ENCODE measurements around the gene ISCA2.

Gene ISCA2

DNA sequence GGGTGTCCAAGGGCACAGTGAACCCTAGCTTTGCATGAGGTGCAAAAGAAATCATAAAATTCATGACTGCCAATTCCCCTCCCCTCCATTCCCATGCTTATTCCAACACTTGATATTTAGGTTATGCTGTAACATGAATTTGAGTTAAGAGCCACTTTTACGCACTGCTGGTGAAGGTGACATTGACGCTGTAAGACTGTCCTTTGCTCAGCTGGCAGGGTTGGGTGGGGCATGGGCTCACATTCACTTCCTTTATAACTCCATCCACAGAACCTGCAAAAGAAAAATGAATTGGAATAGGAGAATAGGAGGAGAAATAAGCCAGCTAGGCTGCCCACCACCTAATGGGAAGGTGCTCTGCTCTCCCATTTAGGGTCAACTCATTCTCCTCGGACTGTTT is 7.4 kb upstream of the ISCA2 start:
- no peak for DNase-seq

DNA sequence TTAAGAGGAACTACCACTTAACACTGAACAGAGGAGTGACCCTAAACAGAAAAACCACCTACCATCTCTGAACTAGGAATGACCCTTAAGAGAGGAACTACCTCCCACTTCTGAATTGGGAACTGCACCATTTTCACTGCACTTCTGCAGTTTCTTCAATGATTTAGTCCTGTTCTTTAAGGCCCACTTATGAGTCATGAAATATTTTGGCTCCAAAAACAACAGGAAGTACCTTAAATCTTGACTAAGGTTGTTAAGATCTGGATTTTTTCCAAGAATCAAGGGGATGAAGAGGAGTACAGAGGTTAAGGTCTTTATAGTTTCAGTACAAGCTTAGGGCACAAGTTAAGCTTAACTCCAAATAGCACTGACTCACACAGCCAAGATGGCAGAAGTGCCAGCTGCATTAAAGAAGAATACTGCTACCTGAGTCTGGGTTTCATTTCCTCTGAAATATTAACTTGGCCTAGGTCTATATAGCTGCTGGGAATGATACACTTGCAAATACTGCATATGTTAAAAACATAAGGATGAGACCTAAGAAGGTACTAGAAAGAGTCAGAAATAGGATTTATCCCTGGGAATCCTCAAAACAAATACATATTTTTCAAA is 4.7 kb upstream of the ISCA2 start:
- no peak for DNase-seq

DNA sequence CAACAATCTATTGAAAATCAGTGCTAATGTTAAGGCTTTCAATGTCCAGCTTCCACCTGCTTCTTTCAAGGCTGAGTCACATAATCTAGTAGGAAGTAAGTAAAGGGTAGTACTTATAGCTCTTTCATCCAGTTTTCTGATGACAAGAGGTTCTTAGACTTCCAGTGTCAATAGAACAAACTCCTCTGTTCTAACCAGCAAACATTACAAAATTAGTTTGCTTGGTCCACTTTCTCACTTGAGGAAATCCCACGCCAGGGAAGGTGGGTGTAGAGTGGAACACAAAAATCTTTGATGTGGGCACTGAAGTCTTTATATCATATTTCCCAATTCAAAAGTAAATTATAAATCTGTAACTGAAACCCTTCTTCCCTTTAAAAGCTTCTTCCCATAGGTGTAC is 3.1 kb upstream of the ISCA2 start:
- no peak for DNase-seq

DNA sequence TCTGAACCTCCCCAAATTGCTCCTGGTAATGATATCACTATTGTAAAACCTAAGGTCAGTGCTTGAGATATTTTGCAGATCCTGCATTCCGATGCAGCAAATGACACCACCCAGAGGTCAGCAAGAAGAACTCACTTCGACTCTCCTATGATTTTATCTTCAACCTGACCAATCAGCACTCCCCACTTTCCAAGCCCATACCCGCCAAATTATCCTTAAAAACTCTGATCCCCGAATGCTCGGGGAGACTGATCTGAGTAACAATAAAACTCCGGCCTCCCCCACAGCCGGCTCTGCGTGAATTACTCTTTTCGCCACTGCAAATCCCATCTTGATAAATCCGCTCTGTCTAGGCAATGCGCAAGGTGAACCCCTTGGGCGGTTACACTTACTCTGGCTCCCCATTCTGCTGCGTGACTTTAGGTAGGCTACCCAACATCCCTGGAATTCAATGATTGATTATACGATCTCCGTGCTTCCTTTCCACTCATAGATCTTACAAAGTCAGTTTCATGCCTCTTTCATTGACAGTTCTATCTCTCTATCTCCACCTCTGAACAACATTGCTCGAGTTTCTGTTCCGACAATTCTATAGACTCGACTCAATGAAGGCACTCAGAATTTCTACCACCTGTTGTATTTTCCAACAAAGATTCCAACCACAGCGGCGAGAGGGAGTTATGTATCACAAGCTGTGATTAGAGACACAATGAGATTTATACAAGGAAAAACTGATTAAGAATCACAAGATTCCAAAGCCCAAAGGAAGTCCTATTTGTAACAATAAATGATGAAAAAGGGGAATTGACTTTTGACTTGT is 1.4 kb upstream of the ISCA2 start:
- no peak for DNase-seq

DNA sequence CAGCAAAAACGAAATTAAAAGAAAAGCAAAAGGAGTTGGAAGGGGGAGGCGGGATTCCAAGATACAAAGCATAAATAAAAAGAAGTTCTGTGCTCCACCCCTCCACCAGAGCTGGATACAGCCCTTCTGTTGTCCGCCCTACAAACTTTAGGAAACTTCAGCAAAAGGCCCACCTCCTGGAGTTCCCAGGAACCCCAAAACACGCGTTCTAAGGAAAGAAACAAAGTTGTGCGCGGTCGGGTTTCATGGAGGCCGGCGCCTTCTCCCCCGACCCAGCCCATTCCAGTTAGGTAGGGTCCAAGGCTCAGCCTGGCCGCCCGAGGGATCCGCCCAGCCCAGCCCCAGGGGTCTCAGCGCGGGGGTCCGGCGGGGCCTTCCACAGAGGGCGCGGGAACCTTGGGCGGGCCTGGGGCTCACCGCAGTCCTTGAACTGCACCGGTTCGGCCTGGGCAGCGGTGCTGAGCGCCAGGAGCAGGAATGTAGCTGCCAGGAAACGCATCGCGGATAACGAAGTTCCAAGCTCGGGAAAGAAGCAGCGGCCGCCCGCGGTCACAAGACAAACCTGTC is 706 bp upstream of the ISCA2 start, which contains the start of gene NPC2:
NPC2 (minus strand) TSS at position 530 of the 567 bp plus-strand sequence; CDS start at position 499, 31 bp downstream.
- no peak for DNase-seq

DNA sequence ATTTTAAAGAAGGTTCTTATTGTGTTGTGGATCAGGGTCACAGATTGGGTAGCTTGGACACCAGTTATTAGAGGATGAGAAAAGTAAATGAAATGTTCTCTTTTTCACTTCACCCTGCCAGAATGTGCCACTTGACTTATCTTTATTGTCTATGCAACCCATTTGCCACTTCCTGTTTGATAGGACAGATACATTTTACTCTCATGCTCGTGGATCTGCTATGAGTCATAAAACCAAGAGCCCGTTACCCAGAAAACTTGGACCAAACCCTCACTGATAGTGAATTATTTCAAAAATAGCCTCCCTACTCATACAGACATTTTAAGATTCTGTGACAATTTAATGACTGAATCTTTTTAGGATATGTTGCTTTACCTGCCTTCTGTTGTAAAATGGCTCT is 1.8 kb downstream of the ISCA2 start:
- DNase-seq: no peak

DNA sequence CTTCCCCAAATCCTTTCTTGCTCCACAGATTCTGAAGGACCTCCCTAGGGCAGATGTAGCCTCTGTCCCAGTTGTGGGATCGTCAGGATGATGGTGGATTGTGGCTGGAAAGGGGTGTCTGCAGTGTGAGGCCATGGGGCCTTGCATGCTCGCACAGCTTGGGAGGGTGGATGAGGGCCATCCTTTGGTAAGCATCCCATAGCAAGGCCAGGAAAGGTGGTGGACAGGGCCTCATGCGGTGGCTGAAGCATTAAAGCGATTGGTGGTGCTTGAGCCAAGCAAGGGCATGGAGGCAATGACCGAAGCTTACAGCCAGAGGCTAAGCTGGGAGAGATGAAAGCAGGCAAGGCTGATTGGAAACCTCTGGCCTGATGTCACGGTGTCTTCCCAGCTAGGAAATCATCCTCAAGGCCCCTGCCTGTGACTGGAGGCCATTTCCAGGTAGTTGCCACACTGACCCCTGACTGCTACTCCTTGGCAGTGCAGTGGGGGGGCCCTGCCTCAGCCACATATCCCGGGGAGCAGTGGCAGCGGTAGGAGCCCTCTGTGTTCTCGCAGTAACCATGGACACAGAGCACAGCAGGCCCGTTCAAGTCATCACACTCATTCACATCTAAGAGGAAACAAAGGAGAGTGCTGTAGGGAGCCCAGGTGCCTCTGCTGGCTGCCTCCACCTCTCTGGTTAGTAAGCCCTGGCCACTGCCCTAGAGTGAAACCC is 7.0 kb downstream of the ISCA2 start:
- no peak for DNase-seq

DNA sequence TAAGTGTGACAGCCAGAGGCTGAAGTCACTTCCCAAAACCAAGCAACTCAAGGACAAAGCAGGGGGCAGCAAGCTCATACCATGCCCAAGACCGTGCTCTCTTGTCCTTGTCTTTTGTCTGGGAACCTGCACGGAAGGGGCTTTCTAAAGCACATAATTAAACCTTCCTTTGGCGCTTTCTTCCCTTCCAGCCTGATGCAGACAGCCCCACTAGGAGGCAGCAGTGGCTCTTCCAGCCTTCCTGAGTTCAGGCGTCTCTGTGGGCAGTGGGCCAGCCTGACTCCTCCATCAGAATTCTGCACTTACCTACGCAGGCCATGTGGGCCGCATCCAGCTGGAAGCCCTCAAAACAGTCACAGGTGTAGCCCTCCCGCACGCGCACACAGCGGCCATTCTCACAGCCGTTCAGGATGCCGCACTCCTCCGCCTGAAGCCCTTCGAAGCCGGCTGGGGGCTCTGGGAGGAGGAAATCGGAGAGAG is 7.6 kb downstream of the ISCA2 start:
- DNase-seq: no peak

DNA sequence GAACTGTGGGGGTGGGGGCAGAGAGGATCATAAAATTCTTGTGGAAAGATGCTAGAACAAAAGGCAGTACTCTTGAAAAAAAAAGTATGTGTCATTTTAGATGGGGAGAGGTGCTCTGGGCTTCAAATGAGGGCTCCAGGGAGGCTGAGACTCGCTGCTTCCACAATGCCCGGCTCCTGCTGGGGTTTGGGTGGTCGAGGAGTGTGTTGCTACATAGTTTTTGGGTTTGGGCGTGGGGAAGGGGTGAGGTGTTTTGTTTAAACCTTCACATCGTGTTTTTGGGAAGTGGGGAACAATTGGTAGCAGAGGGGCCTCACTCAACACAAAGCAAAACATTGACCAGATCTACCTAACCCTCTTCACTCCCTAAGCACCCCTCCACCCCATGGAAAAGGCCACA is 8.1 kb downstream of the ISCA2 start:
- no peak for DNase-seq

DNA sequence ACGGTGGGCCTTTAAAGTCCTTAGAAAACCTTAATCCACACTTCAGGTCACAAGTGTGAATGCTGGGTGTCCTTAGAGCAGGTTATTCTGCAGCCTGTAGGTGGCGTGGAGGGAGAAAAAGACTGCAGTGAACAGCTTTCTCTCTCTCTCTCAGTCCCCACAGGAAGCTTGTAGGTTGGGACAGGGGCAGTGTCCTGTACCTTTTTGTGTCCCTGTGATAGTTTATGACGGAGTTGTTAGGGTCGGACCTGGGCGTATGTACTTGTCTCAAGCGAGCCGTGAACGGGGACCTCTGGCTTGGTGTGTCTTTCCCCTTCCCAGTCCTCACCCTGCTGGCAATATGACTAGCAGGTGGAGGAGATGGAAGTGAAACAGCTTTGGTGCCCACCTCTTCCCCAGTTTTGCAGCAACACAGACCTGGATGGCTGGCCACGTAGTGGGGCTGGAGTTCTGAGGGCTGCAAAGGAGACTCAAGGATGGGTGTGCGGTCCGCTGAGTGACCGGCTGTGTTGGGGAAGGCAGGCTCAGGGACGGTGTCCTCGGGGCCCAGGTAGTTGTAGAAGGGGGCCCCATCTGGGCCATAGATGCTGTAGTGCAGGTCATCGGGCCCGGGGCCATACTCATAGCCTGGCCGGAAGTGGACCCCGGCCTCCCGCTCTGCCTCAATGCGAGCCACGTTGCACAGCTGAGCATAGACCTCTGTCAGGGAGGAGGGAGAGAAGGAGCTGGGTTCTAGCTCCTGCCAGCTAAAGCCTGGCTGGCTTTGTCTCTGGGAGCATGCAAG is 8.9 kb downstream of the ISCA2 start:
- no peak for DNase-seq

DNA sequence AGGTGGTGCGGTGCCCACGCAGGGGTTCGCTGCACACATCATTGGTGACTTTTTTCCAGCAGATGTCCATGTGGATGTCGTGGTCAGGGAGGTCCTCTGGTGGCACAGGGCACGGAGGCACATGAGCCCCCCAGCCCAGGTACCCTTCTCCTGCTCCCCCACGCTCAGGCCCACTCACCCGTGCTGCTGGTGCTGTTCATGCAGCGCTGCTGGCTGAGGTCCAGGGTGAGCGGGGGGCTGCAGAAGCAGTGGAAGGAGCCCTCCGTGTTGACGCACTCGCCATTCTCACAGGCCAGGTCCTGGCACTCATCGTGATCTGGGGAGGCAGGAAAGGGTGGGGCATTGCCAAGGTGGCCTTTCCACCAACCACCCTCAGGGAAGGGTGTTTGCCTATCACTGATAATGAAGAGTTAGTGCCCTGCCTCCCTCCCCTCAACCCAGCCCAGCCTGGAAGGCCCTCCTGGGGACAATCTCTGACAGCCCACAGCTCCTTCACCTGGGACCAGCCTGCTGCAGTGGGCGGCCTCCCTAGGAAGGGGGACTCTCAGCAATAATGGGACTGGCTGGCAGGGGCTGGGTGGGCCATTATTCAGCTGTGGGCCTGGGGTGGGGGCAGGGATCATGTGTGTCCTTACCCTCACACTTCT is 9.8 kb downstream of the ISCA2 start:
- DNase-seq: no peak

DNA sequence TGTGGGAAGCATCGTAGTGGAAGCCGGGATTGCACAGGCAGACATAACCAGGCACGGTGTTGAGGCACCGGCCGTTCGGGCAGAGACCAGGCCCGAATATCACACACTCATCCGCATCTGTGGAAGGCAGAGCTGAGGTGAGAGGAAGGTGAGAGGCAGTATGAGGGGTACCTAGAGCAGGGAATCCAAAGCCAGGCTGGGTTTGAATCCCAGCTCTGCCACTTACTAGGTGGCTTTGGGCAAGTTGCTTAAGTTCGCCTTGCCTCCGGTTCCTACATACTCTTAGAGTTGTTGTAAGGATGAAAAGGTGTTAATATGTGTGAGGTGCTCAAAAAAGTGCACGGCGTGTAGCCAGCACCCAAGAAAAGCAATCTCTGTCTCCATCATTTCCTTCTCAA is 10.4 kb downstream of the ISCA2 start:
- DNase-seq: no peak

DNA sequence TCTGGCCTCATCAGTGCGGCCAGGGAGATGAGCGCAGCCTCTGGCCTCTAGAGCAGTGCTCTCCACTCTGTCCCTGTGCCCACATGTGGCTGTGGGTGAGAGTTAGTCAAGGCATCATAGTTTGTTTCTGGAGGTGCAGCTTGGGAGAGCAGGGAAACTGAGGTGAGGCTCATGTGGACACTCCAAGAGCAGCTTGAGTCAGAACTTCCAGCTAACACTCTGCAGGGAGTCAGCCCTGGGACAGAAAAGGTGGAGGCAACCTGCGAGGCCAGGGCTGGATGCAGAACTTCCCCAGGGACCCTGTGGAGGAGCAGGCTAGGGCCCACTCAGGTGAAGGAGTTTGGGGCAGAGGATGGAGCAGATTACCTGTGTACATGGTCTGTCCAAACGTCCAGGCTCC is 10.8 kb downstream of the ISCA2 start:
- DNase-seq: no peak

DNA sequence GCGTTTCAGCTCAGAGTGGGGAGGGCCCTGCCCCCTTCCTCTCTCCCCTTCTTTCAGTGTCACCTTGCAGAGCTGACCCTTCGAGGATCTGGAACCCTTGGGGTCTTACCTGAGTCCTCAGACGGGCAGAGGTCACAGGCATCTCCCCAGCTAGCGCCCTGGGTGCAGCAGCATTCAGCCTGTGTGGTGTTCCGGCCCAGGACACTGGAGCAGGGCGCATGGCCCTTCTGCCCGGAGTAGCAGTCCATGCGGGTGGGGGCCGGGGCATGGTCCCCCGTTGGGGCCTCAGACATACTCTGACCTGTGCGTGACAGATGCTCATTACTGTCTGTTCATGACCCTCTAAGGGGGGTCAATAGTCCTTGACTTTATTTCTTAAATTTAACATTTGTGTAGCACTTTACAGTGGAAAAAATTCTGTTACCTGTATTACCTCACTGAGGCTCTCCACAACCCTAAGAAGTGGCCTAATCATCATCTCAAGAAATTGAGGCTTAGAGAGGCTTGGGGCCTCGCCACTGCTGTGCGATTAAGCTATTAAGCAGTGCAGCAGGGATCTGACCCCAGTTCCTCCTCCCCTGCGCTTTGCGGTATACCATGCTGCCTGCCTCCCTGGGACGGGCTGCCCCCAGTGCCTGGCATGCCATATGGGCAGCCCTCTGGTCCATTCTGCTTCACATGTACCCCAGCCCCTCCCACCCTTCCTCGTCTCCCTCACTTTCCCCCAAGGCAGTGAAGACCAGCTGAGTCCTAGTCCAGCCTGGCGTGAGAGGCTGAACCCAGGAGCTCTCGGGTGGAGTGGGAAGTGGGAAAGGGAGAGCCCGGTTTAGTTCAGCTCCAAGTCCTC is 11.5 kb downstream of the ISCA2 start:
- DNase-seq: no peak

DNA sequence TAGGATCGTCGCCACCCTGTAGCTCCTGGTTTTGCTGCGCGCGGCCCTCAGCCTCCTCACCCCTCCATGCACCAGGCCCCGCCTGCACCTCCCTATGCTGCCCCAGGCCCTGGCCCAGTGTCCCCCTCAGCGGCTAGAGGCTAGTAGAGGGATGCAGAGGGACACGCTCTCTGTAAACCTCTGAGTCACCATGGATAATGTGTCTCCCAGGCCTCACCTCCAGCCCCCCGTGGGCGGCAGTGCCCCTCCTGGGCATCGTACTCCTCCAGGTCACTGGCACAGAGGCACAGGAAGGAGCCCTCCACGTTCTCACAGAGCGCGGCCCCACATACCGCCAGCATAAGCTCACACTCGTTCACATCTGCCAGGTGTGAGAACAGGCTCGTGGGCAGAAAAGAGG is 12.3 kb downstream of the ISCA2 start:
- DNase-seq: no peak

DNA sequence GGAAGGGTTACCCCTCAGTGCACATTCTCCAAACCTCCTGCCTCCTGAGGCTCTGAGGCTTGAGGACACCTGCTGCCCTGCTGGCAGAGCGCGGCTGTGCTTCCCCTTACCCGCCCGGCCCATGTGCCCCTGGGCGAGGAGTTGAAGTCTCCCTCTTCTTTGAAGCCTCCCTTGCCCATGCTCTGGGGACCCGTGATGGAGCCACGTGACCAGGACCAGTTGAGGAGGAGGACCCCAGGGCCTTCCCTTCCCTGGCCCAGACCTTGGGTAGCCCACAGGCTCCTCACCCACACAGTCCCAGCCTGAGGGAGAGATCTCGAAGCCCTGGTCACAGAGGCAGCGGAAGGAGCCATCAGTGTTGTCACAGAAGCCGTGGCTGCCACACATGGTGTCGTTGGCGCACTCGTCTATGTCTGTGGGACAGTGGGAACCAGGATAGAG is 12.9 kb downstream of the ISCA2 start:
- DNase-seq: no peak

DNA sequence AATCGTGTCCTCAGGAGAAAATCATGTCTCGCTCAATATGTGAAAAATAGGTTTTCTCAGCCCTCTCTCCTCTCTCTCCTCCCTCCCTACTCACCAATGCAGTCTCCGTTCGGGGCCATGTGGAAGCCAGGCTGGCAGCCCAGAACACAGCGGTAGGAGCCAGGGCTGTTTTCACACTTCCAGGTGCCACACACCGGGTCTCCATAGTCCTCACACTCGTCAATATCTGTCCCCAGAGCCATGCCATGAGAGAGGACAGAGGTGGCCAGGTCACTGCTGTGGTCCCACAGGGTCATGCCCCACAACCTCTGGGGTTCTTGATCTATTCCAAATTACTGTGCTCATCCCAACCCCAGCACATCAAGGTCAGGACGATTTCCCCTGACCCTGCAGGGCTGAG is 13.5 kb downstream of the ISCA2 start:
- no peak for DNase-seq

DNA sequence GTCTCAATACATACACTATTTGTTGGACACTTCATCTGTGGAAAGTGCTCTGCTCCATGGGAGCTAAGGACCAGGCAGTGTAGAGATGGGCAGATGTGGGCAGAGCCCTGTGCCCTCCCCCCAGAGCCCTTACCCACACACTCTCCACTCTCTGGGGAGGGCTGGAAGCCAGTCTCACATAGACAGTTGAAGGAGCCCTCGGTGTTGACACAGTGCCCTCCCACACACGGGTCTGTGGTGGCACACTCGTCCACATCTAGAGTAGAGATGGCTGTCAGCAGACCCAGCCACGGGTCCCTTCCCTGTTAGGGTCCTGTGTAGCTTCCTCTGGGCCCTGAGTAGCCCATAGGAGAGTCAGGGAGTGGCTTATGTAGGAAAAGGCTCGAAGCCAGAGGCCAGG is 14.3 kb downstream of the ISCA2 start:
- no peak for DNase-seq

DNA sequence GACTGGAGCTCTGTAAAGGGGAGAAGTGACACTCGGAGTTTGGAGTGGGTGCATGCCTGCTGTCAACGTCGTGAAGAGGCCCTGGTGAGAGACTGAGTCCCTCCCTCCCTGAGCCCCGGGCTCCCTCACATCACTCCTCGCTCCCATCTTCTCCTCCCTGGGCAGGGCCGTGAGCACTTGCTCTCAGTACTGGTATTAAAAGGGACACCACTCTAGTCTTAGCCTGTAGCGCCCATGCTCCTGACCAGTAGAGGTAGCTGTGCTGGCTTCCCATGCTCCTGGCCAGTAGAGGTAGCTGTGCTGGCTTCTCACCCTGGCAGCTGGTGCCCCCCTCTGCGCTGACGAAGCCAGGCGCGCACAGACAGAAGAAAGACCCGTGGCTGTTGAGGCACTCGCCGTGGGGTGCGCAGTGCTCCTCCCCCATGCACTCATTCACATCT is 14.7 kb downstream of the ISCA2 start:
- no peak for DNase-seq

DNA sequence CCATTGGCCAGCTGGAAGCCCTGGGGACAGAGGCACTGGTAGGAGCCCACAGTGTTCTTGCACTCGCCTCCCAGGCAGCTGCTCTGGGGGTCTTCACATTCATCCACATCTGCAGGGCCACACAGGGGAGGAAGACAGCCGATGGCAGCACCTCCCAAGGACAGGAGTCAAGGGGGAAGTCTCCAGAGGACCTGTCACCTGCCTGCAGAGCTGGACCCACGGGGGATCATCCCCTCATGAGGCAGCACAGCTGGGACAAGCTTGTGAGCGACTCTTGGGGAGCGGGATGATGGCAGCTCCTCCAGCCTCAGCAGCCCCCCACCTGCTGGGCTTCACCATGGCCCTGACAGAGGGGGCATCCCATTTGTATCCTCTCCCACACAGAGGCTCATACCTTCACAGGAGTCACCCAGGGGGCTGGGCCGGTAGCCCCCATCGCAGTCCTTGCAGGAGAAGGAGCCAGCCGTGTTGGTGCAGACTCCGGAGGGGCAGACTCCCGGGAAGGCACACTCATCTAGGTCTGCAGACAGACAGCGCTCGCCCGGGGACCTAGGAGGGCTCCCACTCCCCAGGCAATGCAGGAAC is 15.4 kb downstream of the ISCA2 start:
- DNase-seq: no peak

Data from activated CD4-positive, alpha-beta T cell treated with anti-CD3 and anti-CD28 coated beads for 4 hours (primary cell).